GM18517 (cell line): Measurements from ENCODE around the gene DIO3.
"Not testable (repeated sequence)": the region's sequence is repeated elsewhere in the genome, so short reads cannot be mapped to it uniquely, and the experiment has no call there.

Source experiments
- ATAC-seq: cut with Tn5 transposase; IDR thresholded peaks from one replicate; pipeline ENCODE4 v1.9.1; 2021; ENCODE audit warnings: mild to moderate bottlenecking, moderate library complexity; ENCODE audit not compliant: unreplicated experiment

The DIO3 gene

DNA sequence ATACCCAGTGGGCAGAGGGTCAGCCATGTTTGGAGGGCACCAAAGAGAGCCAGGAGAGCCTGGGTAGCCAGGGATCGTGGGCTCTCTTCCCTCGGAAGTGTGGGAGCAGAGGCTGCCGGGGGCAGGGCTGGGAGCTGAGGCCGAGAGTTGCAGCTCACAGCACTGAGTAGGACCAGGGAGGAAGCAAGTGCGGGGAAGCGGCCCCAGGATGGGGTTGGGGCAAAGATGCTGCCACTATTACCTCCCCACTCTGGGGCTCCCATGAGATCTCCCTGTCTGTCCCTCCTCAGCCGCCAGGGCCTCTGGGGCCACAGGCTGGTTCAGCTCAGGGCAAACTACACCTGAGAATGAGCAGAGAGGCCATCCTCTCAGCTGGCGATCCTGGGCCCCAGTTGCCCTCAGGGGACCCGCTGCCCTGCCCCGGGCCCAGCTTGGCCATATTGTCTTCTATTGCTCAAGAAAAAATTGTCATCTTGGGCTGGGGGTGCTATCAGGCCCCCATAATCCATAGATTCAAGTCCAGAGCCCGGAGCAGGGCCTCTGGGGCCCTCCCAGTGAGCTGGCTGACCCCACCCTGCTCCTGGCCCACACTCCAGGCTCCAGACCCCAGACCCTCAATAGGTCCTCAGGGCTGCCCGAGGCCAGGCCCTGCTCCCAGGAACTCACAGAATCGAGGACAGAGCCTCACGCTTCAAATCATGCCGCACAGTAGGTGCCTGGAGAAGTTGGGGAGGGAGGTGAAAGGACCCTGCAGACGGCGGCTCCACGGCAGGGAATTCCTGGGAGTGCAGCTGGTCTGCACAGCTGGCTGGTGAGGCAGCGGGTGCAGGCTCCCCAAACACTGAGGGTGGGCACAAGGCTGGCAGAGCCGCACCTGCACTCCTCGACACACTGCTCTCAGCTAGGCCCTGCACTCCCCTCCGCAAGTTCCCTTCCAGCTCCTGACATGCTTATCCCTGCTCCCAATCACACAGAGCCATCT is 20.5 kb upstream of the DIO3 start:
- ATAC-seq: no peak

DNA sequence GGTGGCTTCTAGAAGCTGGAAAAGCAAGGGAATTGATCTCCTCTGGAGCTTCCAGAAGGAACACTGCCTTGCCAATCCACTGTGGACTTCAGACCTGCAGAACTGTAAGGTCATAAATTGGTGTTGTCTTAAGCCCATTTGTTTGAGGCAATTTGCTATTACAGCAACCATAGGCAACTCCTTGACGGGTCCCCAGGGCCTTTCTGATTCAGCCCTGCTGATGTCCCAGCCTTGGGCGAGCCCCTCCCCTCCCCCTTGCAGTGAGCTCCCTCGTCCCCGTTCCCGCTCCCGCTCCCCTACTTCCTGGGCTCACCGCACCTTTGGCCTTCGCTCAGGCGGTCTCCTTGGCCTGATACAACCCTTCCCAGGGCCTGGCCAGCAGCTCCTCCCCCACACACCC is 18.9 kb upstream of the DIO3 start:
- ATAC-seq: no peak

DNA sequence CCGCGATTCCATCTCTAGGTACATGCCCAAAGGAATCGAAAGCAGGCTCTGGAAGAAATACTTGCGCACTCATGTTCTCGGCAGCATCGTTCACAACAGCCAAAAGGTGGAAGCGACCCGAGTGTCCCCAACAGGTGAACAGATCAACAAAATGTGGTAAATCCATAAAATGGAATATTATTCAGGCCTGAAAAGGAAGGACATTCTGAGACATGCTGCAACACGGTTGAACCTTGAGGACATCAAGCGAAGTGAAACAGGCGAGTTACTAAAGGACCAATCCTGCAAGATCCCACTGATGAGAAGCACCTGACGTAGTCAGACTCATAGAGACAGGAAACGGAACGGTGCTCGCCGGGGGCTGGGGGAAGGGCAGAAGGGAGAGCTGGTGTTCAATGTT is 17.5 kb upstream of the DIO3 start:
- ATAC-seq: no peak

GRCh38 chr14:101544550-101544949 is 16.7 kb upstream of the DIO3 start:
- no peak for ATAC-seq

- no peak for ATAC-seq
These were observed 14.6 kb upstream of the DIO3 start for GRCh38 chr14:101546706-101547105.

DNA sequence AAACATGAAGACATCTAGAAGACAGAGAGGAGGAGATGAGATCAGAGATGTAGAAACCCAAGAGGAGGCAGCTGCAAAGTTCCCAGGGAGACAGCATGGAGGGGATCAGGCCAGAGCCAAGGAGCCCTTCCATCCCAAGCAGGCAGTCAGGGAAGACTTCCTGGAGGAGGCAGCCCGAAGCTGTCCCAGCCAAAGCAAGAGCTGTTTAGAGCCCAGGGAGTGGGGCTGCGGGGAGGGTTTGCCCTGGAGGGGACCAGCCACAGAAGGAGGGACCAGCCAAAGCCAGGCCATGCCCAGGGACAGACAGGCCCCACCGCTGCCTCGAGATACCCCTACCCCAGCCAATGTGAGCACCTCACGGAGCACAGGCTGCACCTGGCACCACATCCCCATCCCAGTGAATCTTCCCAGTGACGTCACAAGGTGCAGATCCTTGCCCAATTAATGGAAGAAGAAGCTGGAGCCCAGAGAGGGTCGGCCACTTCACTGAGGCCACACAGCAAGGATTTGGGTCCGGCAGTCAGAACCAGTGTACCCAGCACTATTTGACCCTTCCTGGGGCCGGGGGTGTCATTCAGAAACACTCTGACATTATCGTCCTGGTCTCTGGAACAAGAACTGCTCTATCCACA is 14.1 kb upstream of the DIO3 start:
- ATAC-seq: no peak

- no peak for ATAC-seq
These were observed 13.2 kb upstream of the DIO3 start for GRCh38 chr14:101547961-101548669.

DNA sequence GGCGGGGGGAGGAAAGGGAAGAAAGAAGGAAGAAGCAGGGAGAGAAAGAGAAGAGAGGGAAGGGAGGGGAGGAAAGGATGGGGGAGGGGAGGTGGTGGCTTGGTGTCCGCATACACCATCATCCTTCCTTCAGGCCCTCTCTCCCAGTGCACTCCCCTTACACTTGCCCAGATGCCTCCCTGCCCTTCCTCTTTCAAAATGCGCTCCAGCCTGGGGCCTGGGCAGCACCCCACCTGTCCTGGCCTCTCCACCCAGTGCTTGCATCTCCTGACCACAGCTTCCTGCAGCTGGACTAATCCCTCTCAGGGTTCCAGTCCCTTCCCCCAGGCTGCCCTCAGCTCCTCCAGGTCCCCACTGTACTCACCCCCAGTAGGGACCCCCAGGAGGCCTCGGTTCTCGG is 12.6 kb upstream of the DIO3 start:
- no peak for ATAC-seq

DNA sequence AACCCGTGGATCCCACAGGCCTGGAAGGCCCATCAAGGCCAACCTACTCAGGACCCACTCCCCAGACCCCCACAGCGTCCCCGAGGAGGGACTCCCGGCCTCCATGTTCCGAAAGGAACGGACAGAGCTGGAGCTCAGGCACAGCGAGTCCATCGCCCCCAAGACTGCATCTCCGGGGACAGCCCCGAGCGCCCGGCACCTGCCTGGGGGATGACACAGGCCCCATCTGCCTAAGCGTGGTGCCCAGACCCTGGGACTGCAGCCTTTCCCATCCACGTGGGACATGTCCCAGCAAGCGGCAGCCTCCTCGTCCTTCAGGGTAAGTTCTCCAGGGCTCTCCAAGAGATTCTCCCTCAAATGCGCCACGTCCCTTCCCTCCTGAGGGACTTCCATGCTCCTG is 12.1 kb upstream of the DIO3 start:
- ATAC-seq: no peak

GRCh38 chr14:101550202-101550912 is 10.9 kb upstream of the DIO3 start:
- not testable (repeated sequence) for ATAC-seq

DNA sequence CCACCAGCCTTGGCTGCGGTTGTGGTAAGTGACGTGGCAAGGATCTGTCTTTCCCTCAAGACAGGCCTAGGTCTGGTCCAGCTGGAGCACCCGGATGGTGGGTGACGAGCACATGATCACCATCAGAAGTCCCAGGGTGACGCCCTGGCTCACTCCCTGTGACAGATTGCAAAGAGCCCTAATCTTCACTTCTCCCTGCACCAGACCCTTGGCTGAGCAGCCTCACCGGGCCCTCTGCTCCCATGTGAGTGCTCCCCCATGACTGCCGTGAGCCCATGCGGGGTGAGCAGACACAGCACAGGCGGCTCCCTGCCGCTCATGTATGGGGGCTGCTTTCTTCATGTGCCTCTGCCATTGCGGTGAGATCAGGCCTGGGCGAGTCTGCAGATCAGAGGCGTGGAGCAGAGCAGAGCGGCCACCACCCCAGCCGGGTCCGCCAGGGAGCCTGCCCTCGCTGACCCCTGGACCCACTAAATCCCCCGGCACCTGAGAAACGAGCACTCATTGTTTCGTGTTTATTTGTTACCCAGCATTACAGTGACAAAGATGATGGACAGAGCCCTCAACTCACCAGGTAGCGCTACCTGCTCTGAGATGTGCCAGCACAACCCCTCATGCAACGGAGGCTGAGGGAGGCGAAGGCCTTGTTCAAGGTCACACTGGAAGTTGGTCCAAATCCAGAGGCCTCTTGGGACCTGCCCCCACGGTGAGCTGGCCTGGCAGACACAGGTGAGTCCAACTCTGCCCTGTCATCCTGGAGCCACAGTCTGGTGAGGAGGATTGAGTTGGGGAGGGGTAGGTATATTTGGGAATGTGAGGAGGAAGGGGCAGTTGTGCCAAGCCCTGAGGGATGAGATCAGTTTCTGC is 9.3 kb upstream of the DIO3 start:
- no peak for ATAC-seq

- no peak for ATAC-seq
These were observed 8.5 kb upstream of the DIO3 start for GRCh38 chr14:101552786-101553231.

GRCh38 chr14:101553393-101553792 is 7.9 kb upstream of the DIO3 start:
- ATAC-seq: no peak

GRCh38 chr14:101553931-101554330 is 7.4 kb upstream of the DIO3 start:
- no peak for ATAC-seq

- no peak for ATAC-seq
These were observed 6.2 kb upstream of the DIO3 start for GRCh38 chr14:101554991-101555668.

- ATAC-seq: not testable (repeated sequence)
These were observed 5.6 kb upstream of the DIO3 start for GRCh38 chr14:101555669-101556043.

- no peak for ATAC-seq
These were observed 5.2 kb upstream of the DIO3 start for GRCh38 chr14:101556131-101556530.

DNA sequence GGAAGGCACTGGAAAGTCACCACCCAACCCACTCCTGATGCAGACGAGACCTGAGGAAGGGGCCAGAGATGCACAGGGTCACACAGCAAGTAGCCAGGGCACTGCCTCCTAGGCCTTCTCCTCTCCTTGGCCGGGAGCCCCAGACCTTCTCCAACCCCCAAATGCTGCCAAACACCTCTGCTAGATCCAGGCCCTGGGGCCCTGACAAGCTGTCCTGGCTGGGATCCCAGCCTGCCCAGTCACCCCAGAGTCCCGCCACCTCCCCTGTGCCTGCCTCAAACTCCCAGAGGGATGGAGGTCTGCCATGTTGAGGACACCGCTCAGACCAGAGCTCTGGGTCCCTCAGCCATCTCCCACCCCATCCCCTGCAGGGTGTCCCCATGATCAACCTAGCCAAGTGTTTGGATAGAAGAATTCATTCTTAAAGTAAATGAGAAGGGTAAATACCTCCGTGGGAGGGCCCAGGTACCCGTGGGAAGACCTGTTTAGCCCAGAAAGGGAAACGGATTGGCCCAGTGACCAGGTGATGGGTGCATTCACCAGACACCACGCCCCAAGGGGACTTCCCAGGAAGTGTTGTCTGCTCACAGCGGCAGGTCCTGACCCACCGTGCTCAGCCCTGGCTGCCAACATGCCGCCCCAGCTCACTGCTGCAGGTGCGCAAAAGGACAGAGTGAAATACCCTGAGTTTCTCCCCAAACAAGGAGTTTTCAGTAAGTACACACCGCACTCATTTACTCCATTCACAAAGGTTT is 4.6 kb upstream of the DIO3 start:
- no peak for ATAC-seq

DNA sequence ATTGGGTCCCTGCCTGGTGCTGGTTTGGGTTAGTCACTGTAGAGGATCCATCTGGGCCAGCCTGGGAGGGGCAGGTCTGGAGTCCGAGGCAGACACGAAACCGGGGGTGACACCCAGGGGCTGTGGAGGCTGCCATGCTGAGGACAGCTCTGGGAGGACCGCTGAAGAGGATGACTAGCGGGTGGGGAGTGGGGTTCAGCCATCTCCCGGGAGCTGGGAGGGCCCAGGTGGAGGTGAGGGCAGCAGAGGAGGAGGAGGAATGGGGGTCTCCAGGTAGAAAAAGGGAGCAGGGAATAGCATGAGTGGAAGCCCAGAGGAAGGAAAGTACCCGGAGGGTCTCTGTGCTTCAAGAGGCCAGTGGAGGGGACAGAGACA is 4.0 kb upstream of the DIO3 start:
- ATAC-seq: no peak
